Endothelial cell of umbilical vein (primary cell): Measurements from ENCODE around the gene GARS1. TPM values are rescaled to one million over a fixed set of nuclear protein-coding genes. Genes with fewer than 3 reads are reported as not detected.

Experiments used
- BruUV-seq: library from RNA; stranded (reverse); fragments of 400-500 nt; replicated peaks from 2 replicates; lab custom pipeline; 2021; lab: Mats Ljungman, UMichigan
- CTCF ChIA-PET: fragments of 300-600, 350-600 bp; sonication (Branson Sonifier 250); formaldehyde crosslinking; loops from one replicate; lab custom pipeline; 2021; ENCODE audit warnings: antibody characterized with exemption, inconsistent platforms; lab: Charles Lee
- POLR2A ChIA-PET: fragments of 300-600, 350-600 bp; sonication (Branson Sonifier 250); formaldehyde crosslinking; loops from one replicate; lab custom pipeline; 2021; ENCODE audit warnings: antibody characterized with exemption, inconsistent platforms; lab: Charles Lee
- DNase-seq: peaks from one replicate; pipeline ENCODE4 v3.0.0-alpha.2; 2011; ENCODE audit warnings: low read depth, low spot score
- FAIRE-seq: peaks from 2 replicates; lab custom pipeline; 2011; peaks lifted over from hg19 to GRCh38; lab: Jason Lieb, UNC
- H2AFZ ChIP-seq: 2 replicates; pipeline ENCODE4 v1.6.0; 2012; ENCODE audit warnings: low read depth, low read length, control low read depth, inconsistent platforms
- H3K27ac ChIP-seq: 2 replicates; pipeline ENCODE4 v1.5.1; 2011; ENCODE audit warnings: low read depth, mild to moderate bottlenecking, control low read depth, low read length, moderate library complexity; ENCODE audit not compliant: insufficient read depth
- H3K27me3 ChIP-seq, 2 experiments: 2 replicates each; pipeline versions ENCODE4 v1.6.0 to v1.6.1; 2011; ENCODE audit warnings: low read length in 2 of 2, mixed read lengths in 1 of 2; ENCODE audit not compliant: control insufficient read depth in 2 of 2, insufficient read depth in 2 of 2
- H3K36me3 ChIP-seq, 2 experiments: 2 replicates in 1 of 2; 3 replicates in 1 of 2; pipeline ENCODE4 v1.5.1; 2011; ENCODE audit warnings: low read length in 2 of 2, mild to moderate bottlenecking in 1 of 2, moderate library complexity in 1 of 2; ENCODE audit not compliant: control insufficient read depth in 2 of 2, insufficient read depth in 2 of 2; ENCODE audit errors: extremely low read depth in 1 of 2
- H3K4me1 ChIP-seq: 3 replicates; pipeline ENCODE4 v1.5.1; 2011; ENCODE audit warnings: mild to moderate bottlenecking, low read length; ENCODE audit not compliant: control insufficient read depth, insufficient read depth; ENCODE audit errors: extremely low read depth
- H3K4me2 ChIP-seq: 2 replicates; pipeline ENCODE4 v1.6.1; 2011; ENCODE audit warnings: low read length, control low read depth, mixed read lengths; ENCODE audit not compliant: insufficient read depth
- H3K4me3 ChIP-seq, 3 experiments: fragments of 200-600 bp in 1 of 3; sonication (generic), shearing (Covaris generic) in 1 of 3; replicated peaks in 1 of 3; 2 replicates each; pipeline ENCODE4 v1.5.1; 2011 to 2016; ENCODE audit warnings: control low read depth in 3 of 3, low read length in 3 of 3, mild to moderate bottlenecking in 2 of 3, inconsistent platforms in 1 of 3, low read depth in 1 of 3, moderate library complexity in 1 of 3; ENCODE audit not compliant: insufficient read depth in 1 of 3
- H3K79me2 ChIP-seq: 2 replicates; pipeline ENCODE4 v1.6.0; 2012; ENCODE audit warnings: low read length, inconsistent platforms; ENCODE audit not compliant: control insufficient read depth, insufficient read depth
- H3K9ac ChIP-seq: replicated peaks from 2 replicates; pipeline ENCODE3; 2011; ENCODE audit warnings: low read length, control low read depth; ENCODE audit not compliant: insufficient read depth; ENCODE audit errors: extremely low read depth
- H3K9me1 ChIP-seq: replicated peaks from 3 replicates; pipeline ENCODE4 v1.6.0; 2011; ENCODE audit warnings: mild to moderate bottlenecking, low read length; ENCODE audit not compliant: control insufficient read depth, insufficient read depth; ENCODE audit errors: extremely low read depth
- H3K9me3 ChIP-seq: replicated peaks from 2 replicates; pipeline ENCODE4 v1.5.1; 2012; ENCODE audit warnings: low read length, inconsistent platforms; ENCODE audit not compliant: control insufficient read depth, insufficient read depth
- H4K20me1 ChIP-seq: replicated peaks from 2 replicates; pipeline ENCODE3; 2011; ENCODE audit warnings: mild to moderate bottlenecking, low read length; ENCODE audit not compliant: control insufficient read depth, insufficient read depth; ENCODE audit errors: extremely low read depth
- EZH2 ChIP-seq: IDR thresholded peaks from 2 replicates; pipeline ENCODE4 v1.6.1; 2012; ENCODE audit warnings: borderline replicate concordance, low read depth, mild to moderate bottlenecking, moderate library complexity, low read length, inconsistent platforms; ENCODE audit not compliant: severe bottlenecking
- FOS ChIP-seq: IDR thresholded peaks from 2 replicates; pipeline ENCODE4 v1.6.1; 2011; ENCODE audit warnings: mild to moderate bottlenecking, low read length, moderate library complexity, borderline replicate concordance; ENCODE audit not compliant: insufficient read depth
- GATA2 ChIP-seq: IDR thresholded peaks from 2 replicates; pipeline ENCODE4 v1.7.0; 2011; ENCODE audit warnings: low read depth, mild to moderate bottlenecking, moderate library complexity, mixed read lengths, low read length; ENCODE audit not compliant: insufficient read length, insufficient read depth
- JUN ChIP-seq: IDR thresholded peaks from 2 replicates; pipeline ENCODE4 v1.6.1; 2011; ENCODE audit warnings: borderline replicate concordance, low read depth; ENCODE audit not compliant: insufficient read length, insufficient read depth
- MYC ChIP-seq: IDR thresholded peaks from one replicate; pipeline ENCODE4 v1.6.1; 2011; ENCODE audit warnings: mild to moderate bottlenecking, low read depth, low read length
- POLR2A ChIP-seq: IDR thresholded peaks from 2 replicates; pipeline ENCODE4 v1.6.1; 2012; ENCODE audit warnings: low read depth, mild to moderate bottlenecking, control low read depth, low read length
- POLR2AphosphoS5 ChIP-seq: IDR thresholded peaks from 2 replicates; pipeline ENCODE4 v1.6.1; 2012; ENCODE audit warnings: low read depth, mild to moderate bottlenecking, control low read depth, low read length, moderate library complexity; ENCODE audit not compliant: insufficient read depth
- dilution Hi-C: fragments of 300-500 bp; cut with MboI; formaldehyde crosslinking; loops from one replicate; pipeline ENCODE4 v1.15.0; 2019; ENCODE audit warnings: low sequenced_read_pairs; ENCODE audit not compliant: extremely low pct_ligation_motif_present
- intact Hi-C: fragments of 100-400 bp; cut with micrococcal nuclease; formaldehyde crosslinking; loops from one replicate; pipeline ENCODE4 v1.10.0; 2022
- polyA plus RNA-seq, 4 experiments: library from polyadenylated mRNA; depleted of rRNA in 3 of 4; stranded (reverse) in 3 of 4; unstranded in 1 of 4; fragments of >200 nt; gene quantifications; 2 replicates each; pipeline versions ENCODE4 v1.2.1 to v1.2.3, GENCODE V29; 2011 to 2012; ENCODE audit warnings: missing spikeins in 1 of 4
- total RNA-seq: library from RNA; stranded (reverse); gene quantifications from 2 replicates; pipeline ENCODE4 v1.2.3, GENCODE V29; 2021
- TF ChIP-seq, protein P1 (sequence below), 2 donors: IDR thresholded peaks; 1 replicate in 1 of 2; 2 replicates in 1 of 2; pipeline ENCODE4 v1.5.1; 2011; ENCODE audit warnings: low read length in 2 of 2, mild to moderate bottlenecking in 2 of 2, moderate library complexity in 2 of 2, control low read depth in 1 of 2, inconsistent platforms in 1 of 2, low read depth in 1 of 2; ENCODE audit not compliant: insufficient read depth in 1 of 2; ENCODE audit errors: extremely low read depth in 1 of 2
- TF ChIP-seq, protein P2 (sequence below): IDR thresholded peaks from 2 replicates; pipeline ENCODE4 v1.6.1; 2011; ENCODE audit not compliant: insufficient read depth, insufficient read length

GARS1 gene
- total and polyA plus RNA-seq, 2 donors (not counting 3 experiments of a cell fraction or from before 2014, with no cell fraction given): 194 to 295 TPM

DNA sequence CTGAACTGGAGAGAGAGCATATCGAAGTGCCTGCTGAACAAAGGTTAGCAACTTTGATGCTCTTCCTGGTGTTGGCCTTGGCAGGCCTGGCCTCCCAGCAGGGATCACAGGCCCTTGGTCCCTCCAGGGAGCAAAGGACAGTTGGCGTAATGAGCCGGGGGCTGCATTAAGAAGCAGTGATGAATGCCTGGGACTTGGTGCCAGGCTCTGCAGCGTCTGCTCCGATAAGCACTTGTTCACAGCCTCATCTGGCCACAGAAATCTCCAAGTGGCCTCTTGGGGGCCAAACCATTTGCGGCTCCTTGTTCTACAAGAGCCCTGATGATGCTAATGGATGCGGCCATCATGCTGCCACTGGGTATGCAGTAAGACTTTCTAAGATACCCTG, 55.7 kb downstream of the GARS1 start:
- ChIA-PET CTCF (no interaction called here), POLR2A (no interaction called here)
- peaks cover 0 to 2% of the 10 kb centered on the region in 2 experiments for H3K36me3 ChIP-seq
- no peaks in the 10 kb centered on the region for H3K9me1 ChIP-seq
- intact Hi-C loops: no loop called here
- TF ChIP-seq JUN (no peak), MYC (no peak), EZH2 (no peak), GATA2 (no peak), POLR2AphosphoS5 (no peak), POLR2A (no peak), FOS (no peak)
- TF ChIP-seq, protein P1, sequence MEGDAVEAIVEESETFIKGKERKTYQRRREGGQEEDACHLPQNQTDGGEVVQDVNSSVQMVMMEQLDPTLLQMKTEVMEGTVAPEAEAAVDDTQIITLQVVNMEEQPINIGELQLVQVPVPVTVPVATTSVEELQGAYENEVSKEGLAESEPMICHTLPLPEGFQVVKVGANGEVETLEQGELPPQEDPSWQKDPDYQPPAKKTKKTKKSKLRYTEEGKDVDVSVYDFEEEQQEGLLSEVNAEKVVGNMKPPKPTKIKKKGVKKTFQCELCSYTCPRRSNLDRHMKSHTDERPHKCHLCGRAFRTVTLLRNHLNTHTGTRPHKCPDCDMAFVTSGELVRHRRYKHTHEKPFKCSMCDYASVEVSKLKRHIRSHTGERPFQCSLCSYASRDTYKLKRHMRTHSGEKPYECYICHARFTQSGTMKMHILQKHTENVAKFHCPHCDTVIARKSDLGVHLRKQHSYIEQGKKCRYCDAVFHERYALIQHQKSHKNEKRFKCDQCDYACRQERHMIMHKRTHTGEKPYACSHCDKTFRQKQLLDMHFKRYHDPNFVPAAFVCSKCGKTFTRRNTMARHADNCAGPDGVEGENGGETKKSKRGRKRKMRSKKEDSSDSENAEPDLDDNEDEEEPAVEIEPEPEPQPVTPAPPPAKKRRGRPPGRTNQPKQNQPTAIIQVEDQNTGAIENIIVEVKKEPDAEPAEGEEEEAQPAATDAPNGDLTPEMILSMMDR (IDR thresholded peaks at IDR 0.05; ENCODE audit: extremely low read depth in 1 of 2, insufficient read depth in 1 of 2, low read depth in 1 of 2, low read length in 2 of 2): no peak
- TF ChIP-seq, protein P2, sequence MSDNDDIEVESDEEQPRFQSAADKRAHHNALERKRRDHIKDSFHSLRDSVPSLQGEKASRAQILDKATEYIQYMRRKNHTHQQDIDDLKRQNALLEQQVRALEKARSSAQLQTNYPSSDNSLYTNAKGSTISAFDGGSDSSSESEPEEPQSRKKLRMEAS: no peak
- dilution Hi-C loops: no loop called here
- H3K9ac ChIP-seq: no peak overlapping the region
- no TSS peak for BruUV-seq
- no peak overlapping the region for H2AFZ ChIP-seq
- no peaks in the 10 kb centered on the region for H3K9me3 ChIP-seq
- no peaks in the 10 kb centered on the region for H3K27me3 ChIP-seq
- H3K4me2 ChIP-seq: no peak overlapping the region
- no peaks in the 10 kb centered on the region for H3K79me2 ChIP-seq
- H3K27ac ChIP-seq: no peak overlapping the region
- no peaks in the 10 kb centered on the region for H4K20me1 ChIP-seq
- no peaks in the 10 kb centered on the region for H3K4me1 ChIP-seq
- H3K4me3 ChIP-seq: no peak overlapping the region
- no peak for DNase-seq
- FAIRE-seq: no peak
